Esophagus muscularis mucosa (tissue), 4 donors: ENCODE measurements around the gene TNF.
A peak's percentile ranks its signal among the peaks of the same experiment; 100 is the strongest.

Experiments used
- CTCF ChIP-seq, 3 experiments: fragments of 200-600 bp in 2 of 3; fragments of 450-650 bp in 1 of 3; sonication (generic) in 2 of 3; IDR thresholded peaks; one replicate each; pipeline ENCODE4 v1.5.1; 2017 to 2019; ENCODE audit warnings: antibody characterized with exemption in 3 of 3, mild to moderate bottlenecking in 2 of 3, moderate library complexity in 1 of 3
- EP300 ChIP-seq: sonication (generic); formaldehyde crosslinking; IDR thresholded peaks from one replicate; pipeline ENCODE4 v1.6.1; 2017; ENCODE audit warnings: antibody characterized with exemption
- POLR2A ChIP-seq: fragments of 450-650 bp; IDR thresholded peaks from one replicate; pipeline ENCODE4 v1.6.1; 2017; ENCODE audit warnings: antibody characterized with exemption, moderate library complexity, mild to moderate bottlenecking, low read depth
- POLR2AphosphoS5 ChIP-seq, 2 donors: sonication (generic); formaldehyde crosslinking; IDR thresholded peaks; one replicate each; pipeline ENCODE4 v1.6.1; 2017; ENCODE audit warnings: antibody characterized with exemption in 2 of 2

GRCh38 chr6:31541658-31542521 lies 33.5 kb upstream of the TNF start, which contains the start of gene DDX39B:
- TF ChIP-seq EP300, result no peak
- TF ChIP-seq POLR2AphosphoS5 (IDR thresholded peaks at IDR 0.05), result peak; percentile 91 to 95
- TF ChIP-seq POLR2A, result peak; percentile 60
- no peak for TF ChIP-seq CTCF (IDR thresholded peaks at IDR 0.05)
